Measurements from ENCODE around the gene GPR183.

DNA sequence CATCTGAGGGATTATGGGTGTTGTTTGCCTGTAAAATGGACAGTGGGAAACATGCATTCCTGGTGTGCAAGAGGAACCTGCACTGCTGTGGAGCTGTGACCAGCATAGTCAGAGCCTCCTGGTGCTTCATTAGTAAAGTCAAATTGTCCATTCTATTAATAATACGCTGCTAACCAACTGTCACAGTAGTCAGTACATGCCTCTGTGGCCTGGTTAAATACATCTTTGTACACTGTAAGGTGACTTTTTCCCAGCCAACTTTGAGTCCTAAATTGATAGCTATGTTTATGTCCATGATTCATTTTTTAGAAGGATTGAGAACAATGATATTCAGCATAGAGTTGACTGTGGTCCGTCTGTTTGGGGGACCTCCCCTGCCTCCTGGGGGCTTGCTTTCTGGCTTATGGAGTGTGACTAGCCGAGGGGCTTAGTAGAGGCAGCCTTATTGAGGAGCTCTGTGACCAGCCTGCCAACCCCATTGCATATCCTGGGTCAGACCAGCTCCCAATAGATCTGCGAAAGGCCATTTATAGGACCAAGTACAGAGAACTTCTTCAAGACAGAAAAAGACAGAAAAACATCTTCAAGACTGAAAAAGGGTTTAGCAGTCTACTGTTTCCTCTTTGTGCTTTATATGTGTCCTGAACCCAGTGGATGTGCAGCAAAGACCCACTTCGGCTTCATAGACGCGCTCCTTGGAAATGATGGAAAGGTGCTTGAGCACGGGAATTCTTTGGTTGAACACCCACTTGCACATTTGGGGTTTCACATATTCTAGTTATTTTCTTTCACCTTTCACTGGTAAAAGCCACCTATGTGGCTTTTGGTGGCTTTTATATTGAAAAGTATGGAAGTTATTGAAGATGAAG, 4.3 kb downstream of the GPR183 start:
- TF ChIP-seq, protein P1, sequence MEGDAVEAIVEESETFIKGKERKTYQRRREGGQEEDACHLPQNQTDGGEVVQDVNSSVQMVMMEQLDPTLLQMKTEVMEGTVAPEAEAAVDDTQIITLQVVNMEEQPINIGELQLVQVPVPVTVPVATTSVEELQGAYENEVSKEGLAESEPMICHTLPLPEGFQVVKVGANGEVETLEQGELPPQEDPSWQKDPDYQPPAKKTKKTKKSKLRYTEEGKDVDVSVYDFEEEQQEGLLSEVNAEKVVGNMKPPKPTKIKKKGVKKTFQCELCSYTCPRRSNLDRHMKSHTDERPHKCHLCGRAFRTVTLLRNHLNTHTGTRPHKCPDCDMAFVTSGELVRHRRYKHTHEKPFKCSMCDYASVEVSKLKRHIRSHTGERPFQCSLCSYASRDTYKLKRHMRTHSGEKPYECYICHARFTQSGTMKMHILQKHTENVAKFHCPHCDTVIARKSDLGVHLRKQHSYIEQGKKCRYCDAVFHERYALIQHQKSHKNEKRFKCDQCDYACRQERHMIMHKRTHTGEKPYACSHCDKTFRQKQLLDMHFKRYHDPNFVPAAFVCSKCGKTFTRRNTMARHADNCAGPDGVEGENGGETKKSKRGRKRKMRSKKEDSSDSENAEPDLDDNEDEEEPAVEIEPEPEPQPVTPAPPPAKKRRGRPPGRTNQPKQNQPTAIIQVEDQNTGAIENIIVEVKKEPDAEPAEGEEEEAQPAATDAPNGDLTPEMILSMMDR (conservative IDR thresholded peaks at IDR 0.05 in 1 of 2, IDR thresholded peaks at IDR 0.05 in 1 of 2; ENCODE audit: low read depth in 1 of 2, low read length in 2 of 2) = no peak
- no peak for TF ChIP-seq EZH2 (IDR thresholded peaks at IDR 0.05; ENCODE audit: low read length, missing control alignments)
